ENCODE data around the gene GRAMD4. TPM values are rescaled to one million over a fixed set of nuclear protein-coding genes. Genes with fewer than 3 reads are reported as not detected.

The GRAMD4 gene
- total and polyA plus RNA-seq, 12 donors, result 29.3 to 143 (median 63.9) TPM

- ATAC-seq, result peak; percentile 12 to 62 (median 42)
- Histone ChIP-seq H3K4me3 (no peak overlapping the region), H3K9me3 (no peaks in the 10 kb centered on the region), H3K27ac (peak overlapping the region; percentile 75 to 94 (median 86)), H3K27me3 (no peaks in the 10 kb centered on the region), H3K36me3 (no peaks in the 10 kb centered on the region), H3K4me1 (peaks cover 55 to 93% (median 80%) of the 10 kb centered on the region in 9 donors)
- TF ChIP-seq, protein P1, sequence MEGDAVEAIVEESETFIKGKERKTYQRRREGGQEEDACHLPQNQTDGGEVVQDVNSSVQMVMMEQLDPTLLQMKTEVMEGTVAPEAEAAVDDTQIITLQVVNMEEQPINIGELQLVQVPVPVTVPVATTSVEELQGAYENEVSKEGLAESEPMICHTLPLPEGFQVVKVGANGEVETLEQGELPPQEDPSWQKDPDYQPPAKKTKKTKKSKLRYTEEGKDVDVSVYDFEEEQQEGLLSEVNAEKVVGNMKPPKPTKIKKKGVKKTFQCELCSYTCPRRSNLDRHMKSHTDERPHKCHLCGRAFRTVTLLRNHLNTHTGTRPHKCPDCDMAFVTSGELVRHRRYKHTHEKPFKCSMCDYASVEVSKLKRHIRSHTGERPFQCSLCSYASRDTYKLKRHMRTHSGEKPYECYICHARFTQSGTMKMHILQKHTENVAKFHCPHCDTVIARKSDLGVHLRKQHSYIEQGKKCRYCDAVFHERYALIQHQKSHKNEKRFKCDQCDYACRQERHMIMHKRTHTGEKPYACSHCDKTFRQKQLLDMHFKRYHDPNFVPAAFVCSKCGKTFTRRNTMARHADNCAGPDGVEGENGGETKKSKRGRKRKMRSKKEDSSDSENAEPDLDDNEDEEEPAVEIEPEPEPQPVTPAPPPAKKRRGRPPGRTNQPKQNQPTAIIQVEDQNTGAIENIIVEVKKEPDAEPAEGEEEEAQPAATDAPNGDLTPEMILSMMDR (IDR thresholded peaks at IDR 0.05), result no peak
- intact Hi-C loops (cut with DNase I), result loop anchor here in 3 of 10 donors (1.0 to 10.0 kb wide), 3 partner anchors 71 to 78 kb away; no protein-coding TSS in a partner anchor
- DNase-seq, result no peak
- 35 to 36% methylated on average over 25 of the region's 25 CpGs for WGBS, 2 donors
These were observed 30.1 kb downstream of the GRAMD4 start for GRCh38 chr22:46650078-46650810.

DNA sequence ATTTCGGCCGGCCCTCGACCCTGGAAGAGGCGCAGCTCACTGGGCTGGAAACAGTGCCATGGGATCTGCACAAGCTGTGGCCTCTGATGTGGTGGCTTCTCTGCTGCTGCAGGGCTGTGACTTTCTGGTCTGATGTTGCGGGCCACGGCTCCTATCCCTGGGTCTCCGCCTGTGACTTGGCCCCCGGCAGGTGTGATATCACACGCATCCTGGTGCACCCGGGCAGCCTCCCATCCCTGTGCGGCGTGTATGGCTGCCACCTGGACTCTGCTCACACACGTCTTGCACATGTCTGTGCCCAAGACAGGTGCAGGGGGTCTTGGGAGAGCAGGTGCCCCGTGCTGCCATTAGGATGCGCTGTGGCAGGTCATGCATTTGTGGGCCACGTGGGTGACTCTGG is 31.1 kb downstream of the GRAMD4 start:
- DNase-seq, result no peak
- WGBS, 2 donors, result 87 to 90% methylated on average over 16 of the region's 16 CpGs
- no peak overlapping the region for H3K4me3 ChIP-seq
- no peaks in the 10 kb centered on the region for H3K27me3 ChIP-seq
- intact Hi-C loops (cut with DNase I), result loop anchor here in 2 of 10 donors (5.0 to 10.0 kb wide), 2 partner anchors 77 to 79 kb away; no protein-coding TSS in a partner anchor
- ATAC-seq, result no peak
- H3K36me3 ChIP-seq, result no peaks in the 10 kb centered on the region
- TF ChIP-seq, protein P1 (IDR thresholded peaks at IDR 0.05), result no peak
- H3K9me3 ChIP-seq, result no peaks in the 10 kb centered on the region
- H3K27ac ChIP-seq, result peak overlapping the region in 9 of 10 donors; percentile 84 to 94 (median 86)
- peaks cover 55 to 93% (median 81%) of the 10 kb centered on the region in 9 donors for H3K4me1 ChIP-seq

DNA sequence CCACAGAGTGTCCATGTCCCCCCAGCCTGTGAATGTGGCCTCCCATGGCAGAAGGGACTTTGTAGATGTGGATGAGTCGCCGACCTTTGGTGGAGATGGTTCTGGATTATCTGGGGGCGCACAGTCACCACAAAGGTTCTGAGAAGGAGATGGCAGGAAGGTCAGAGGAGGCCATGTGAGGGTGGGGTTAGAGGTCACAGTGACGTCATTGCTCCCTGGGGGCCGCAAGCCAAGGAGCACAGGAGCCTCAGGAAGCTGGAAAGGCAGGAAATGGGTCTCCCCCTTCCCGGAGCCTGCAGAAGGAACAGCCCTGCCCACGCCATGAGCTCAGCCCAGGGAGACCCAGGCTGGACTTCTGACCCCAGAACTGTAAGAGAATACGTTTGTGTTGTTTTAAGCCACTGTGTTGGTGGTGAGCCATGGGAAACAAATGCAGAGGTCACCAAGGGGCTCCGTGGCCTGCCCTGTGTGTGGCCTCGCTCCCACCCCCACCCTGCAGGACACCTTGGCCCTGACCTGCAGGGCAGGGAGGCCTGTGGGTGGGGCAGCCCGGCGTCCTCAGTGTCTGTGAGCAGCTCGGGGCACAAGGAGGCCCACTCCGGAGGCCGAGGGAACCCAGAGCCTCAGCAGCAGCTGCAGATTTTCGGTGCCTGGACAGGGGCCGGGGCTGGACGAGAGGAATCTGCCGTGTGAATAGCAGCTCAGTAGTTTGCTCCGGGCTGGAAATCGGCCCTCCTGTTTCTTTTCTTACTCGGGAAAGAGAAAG is 32.1 kb downstream of the GRAMD4 start:
- peak; percentile 63 to 76 for DNase-seq

More for the DNA sequence above, 32.1 kb downstream of the GRAMD4 start:
- intact Hi-C loops (cut with DNase I), result loop anchor here in 2 of 10 donors (5.0 to 10.0 kb wide), 2 partner anchors 77 to 80 kb away; no protein-coding TSS in a partner anchor
- H3K9me3 ChIP-seq, result no peaks in the 10 kb centered on the region
- ATAC-seq, result peak; percentile 4 to 62 (median 33)
- TF ChIP-seq, protein P1 (IDR thresholded peaks at IDR 0.05), result no peak
- H3K4me3 ChIP-seq, result peak overlapping the region in 6 of 10 donors; percentile 5 to 33 (median 31)
- peaks cover 55 to 93% (median 74%) of the 10 kb centered on the region in 9 donors for H3K4me1 ChIP-seq
- no peaks in the 10 kb centered on the region for H3K27me3 ChIP-seq
- no peaks in the 10 kb centered on the region for H3K36me3 ChIP-seq
- WGBS, 2 donors, result 40 to 51% methylated on average over 22 of the region's 22 CpGs
- peak overlapping the region; percentile 60 to 94 (median 86) for H3K27ac ChIP-seq
